ENCODE data around the gene APC2. TPM values are rescaled to one million over a fixed set of nuclear protein-coding genes. Genes with fewer than 3 reads are reported as not detected.
"Not testable (repeated sequence)": the region's sequence is repeated elsewhere in the genome, so short reads cannot be mapped to it uniquely, and the experiment has no call there.

The APC2 gene
- total RNA-seq, 1 donor from 2014 or later: 0.17 TPM

GRCh38 chr19:1471515-1472160, 21.7 kb downstream of the APC2 start:
- no peak for ATAC-seq
- DNase-seq: peak; percentile 29
- intact Hi-C loops (cut with micrococcal nuclease): no loop called here

- peak; percentile 33 for DNase-seq
- ATAC-seq: no peak
- intact Hi-C loops (cut with micrococcal nuclease): no loop called here
These were observed 22.5 kb downstream of the APC2 start for GRCh38 chr19:1472231-1473084.

DNA sequence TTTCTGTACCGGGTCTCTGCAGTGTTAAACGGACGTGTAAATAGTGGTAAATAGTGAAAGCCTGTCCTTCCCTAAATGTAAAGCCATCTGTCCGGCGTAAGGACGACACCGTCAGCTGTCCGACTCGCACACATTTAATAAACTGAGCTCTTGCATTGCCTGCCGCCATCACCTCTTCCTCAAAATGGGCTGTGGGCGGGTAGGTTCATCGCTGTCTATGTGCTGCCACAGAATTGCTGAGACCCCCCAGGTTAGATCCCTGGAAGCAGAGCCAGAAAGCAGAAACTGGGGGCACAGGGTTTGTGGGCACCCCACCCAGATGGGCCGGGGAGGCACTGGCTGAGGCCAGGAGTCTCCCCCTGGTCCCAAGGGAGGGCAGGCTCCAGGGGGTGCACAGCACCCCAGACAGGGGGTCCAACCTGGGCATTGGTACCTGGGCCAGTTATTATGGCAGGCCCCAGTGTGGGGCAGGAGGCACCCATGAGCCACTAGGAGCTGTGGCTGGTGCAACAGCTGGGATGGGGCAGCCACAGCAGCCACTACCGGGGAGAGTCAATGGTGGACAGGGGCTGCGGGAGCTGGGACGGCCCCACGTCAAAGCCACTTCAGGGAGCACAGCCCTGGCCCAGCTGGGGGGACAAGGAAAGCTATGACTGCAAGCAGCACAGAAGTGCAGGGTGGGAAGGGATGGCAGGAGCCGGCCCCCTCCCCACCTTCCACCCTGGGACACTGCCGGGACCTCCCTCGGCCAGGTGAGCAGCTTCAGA, 23.3 kb downstream of the APC2 start:
- no peak for DNase-seq
- no peak for ATAC-seq
- intact Hi-C loops (cut with micrococcal nuclease): no loop called here

DNA sequence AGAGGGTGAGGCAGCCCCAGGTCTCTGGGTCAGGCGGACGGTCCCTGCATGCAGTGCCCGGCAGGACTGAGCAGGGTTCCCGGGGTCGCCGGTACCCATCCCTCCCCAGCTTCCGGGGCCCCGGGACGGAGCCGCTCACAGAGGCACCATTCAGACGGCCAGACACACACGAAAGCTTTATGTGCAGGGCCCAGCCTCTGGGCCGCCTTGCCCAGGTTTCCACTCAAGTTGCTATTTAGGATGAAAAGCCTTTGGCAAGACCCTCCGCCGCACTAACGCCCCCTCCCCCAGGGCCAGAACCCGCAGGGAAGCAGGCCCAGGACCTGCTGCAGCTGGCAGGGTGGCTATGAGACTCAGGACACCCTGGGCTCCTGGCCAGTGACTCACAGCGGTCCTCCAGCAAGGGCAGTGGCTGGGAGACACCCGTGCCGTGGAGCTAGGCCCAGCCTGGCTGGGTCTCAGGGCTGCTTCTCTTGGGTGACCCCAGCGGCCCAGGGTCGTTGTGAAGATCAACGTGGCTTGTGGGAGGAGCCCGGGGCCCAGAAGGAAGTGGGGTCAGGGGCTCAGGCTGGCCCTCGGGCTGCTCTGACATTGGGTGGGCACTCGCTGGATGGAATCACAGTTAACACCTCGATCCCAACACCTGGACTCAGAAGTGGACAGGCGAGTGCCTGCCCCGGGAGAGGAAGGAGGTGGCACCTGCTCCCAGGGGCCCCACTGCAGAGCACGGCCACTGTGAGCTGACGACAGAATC, 24.3 kb downstream of the APC2 start:
- intact Hi-C loops (cut with micrococcal nuclease): no loop called here
- no peak for ATAC-seq
- DNase-seq: peak; percentile 67

- ATAC-seq (no peak), DNase-seq (no peak)
- intact Hi-C loops (cut with micrococcal nuclease): no loop called here
These were observed 24.9 kb downstream of the APC2 start for GRCh38 chr19:1474765-1475351.

DNA sequence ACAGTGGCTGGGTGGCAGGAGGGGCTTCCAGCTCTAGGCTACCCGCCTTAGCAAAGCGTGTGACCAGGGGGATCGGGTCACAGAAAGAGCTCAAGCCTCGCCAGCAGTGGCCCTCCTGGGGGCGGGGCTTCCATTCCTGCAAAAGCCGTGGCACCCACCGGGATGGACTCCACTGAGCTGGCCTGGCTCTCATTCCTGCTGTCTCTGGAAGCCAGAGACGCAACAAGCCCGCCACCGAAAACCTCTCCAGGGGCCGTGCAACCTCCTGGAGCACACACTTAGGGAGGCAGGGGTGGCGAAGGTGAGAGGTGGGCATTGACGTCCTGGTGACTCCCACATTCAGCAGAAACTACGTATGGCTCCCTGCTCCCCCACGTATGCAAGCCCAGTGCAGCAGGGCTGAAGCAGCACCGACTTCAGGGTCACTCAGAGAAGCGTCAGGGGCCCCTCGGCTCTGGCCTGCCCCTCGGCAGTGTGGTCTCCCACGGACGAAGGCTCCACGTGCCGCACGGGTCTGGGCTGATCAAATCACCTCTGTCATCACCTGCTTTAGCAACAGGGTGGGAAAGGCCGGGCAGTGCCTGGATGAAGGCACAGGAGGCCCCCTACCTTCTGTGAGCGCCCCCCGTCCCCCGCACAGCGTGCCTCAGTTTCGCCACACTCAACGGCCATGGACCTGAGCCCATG, 26.0 kb downstream of the APC2 start:
- intact Hi-C loops (cut with micrococcal nuclease): no loop called here
- DNase-seq (no peak), ATAC-seq (no peak)

GRCh38 chr19:1477056-1477455, 27.1 kb downstream of the APC2 start:
- ATAC-seq; intact Hi-C loops (cut with micrococcal nuclease); DNase-seq: not testable (repeated sequence)

- DNase-seq (peak; percentile 96), ATAC-seq (peak; percentile 97)
- intact Hi-C loops (cut with micrococcal nuclease): no loop called here
These were observed 29.2 kb downstream of the APC2 start, which contains the start of gene C19orf25 for GRCh38 chr19:1478934-1479707. TSS of gene C19orf25 (minus strand) at chr19:1479215. CDS start at chr19:1478903, 312 bp downstream.

DNA sequence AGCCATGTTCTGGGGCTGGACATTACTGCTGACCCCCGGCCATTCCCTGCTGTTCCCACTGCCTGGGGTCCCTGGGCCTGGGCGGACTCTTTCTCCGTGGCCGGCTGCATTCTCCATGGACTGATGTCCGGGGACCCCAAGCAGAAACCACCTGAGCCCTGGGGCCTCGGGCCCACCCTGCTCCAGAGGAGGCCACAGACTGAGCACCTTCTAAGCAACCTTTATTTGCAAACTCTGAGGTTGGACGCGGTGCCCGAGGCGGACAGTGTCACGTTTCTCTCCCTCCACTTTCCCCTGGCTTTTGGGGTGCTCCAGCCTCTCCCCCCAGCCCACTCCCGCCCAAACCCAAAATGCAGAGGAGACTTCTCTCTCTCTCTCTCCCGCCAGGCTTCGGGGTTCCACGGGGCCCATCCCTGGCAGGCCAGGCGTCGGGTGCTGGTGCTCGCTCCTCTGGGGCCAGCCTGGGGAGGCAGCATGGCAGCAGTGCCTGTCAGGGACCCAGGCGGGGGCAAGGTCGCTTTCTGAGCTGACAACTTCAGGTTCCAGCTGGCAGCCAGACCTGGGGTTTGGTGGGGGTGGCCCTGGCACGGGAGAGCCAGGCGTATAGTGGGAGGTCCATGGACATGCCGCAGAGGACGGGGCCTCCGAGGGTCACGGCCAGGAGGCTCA, 31.4 kb downstream of the APC2 start:
- intact Hi-C loops (cut with micrococcal nuclease): no loop called here
- no peak for DNase-seq
- no peak for ATAC-seq

DNA sequence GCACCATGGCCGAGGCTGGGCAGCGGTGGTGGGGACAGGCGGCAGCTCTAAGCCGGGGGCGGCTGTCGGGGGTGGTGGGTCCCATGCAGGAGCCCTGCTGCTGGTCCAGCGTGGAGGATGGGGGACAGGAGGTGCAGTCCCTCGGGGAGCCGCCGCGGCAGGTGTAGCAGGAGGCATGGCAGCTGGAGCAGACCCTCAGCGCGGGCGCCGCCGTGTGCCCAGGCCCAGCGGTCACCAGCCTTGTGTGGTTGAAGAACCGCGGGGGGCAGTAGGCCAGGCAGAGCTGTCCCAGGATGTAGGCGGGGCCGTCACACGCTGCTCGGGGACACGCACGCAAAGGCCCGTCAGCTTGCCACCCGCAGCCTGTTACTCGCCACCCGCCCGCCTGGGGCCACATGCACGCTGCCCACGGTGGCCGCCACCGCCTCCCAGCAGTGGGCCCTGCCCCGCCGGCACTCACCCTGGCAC, 32.0 kb downstream of the APC2 start:
- intact Hi-C loops (cut with micrococcal nuclease): no loop called here
- DNase-seq (peak; percentile 31), ATAC-seq (no peak)

GRCh38 chr19:1482361-1483130, 32.6 kb downstream of the APC2 start:
- intact Hi-C loops (cut with micrococcal nuclease): no loop called here
- ATAC-seq: no peak
- no peak for DNase-seq

DNA sequence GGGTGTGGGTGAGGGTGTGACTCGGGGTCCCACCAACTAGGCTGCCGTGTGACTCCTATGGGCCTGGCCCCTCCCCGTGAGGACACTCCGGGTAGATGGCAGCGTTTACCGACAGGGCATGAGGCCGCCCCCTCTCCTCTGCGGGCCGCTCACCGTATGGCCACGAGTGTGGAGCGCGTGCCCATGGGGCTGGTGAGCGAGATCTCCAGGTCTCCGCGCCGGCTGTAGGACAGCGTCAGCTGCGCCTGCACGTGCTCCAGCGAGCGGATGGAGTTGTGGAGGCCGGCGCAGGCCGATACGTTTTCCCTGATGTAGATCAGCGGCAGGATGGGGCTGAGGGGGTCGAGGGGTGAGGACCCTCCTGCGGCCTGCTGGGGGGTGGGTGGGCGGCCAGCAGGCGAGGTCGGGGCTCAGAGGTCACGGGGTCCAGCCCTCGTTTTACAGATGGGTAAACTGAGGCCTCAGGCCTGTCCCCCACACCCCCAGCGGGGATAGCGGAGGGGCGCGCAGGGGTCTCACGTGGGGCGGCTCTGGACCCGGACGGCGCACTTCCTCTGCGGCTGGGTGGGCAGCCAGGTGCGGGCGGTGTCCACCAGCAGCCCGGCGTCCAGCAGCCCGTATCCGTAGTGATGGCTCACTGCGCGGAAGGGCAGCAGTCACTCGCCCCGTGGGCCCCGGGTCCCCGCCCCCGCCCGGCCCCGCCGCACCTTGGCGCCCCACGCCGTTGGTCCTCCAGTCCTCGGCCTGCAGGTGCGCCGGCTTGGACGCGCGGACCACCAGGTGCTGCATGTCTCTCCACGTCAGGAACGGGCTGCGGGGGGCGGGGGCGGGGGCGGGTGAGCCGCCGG, 33.4 kb downstream of the APC2 start:
- intact Hi-C loops (cut with micrococcal nuclease): no loop called here
- DNase-seq (no peak), ATAC-seq (no peak)

DNA sequence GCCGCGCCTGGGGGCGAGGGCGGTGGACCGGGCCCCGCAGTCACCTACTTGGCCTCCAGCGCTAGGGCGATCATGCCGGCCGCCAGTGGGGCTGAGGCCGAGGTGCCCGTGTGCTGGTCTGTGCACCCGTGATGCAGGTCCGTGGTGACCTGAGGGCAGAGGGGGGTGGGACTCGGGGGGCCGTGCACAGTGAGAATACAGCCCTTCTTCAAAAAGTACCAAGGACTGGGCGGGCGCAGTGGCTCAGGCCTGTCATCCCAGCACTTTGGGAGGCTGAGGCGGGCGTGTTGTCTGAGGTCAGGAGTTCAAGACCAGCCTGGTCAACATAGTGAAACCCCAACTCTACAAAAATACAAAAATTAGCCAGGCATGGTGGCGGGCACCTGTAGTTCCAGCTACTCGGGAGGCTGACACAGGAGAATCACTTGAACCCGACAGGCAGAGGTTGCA, 34.1 kb downstream of the APC2 start:
- intact Hi-C loops (cut with micrococcal nuclease): no loop called here
- DNase-seq (no peak), ATAC-seq (no peak)

DNA sequence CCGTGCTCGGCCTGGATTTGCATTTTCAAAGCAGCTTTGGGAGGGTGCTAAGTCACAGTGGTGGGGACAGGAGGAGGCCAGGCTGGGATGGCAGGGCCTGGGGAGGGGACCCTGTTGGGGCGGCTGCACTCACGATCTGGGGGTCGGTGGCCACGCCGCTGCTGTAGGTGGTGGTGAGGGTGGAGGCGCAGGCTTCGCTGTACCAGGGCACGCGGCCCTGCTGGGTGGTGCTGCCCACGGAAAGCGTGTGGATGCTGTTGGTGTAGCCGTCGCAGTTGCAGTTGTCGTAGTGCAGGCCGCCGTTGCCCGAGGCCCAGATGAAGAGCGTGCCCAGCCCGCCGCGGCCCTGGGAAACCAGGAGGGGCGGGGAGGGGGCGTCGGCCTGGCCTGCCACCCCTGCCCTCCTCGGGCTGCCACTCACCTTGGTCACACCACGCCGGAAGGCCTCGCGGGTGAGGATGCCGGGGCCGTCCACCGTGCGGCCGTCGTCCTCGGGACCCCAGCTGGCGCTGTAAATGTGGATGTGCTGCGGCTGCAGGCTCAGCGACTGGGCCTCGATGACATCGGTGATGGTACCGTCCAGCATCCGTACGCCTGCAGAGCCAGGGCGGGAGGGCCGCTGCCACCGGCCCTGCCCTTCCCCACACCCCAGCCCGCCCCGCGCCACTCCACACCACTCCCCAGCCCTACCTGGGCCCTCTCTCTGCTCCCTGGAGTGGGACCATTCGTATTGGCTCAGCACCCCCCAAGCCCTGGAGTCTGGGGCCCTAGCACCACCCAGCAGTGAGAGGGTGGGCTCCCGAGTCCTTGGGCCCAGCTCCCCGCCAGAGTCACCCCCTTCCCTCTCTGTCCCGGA, 37.0 kb downstream of the APC2 start:
- ATAC-seq (no peak), DNase-seq (peak; percentile 25)
- intact Hi-C loops (cut with micrococcal nuclease): no loop called here
